ENCODE data around the gene CFAP68.
A peak's percentile ranks its signal among the peaks of the same experiment; 100 is the strongest.

Gene CFAP68, protein sequence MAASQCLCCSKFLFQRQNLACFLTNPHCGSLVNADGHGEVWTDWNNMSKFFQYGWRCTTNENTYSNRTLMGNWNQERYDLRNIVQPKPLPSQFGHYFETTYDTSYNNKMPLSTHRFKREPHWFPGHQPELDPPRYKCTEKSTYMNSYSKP

DNA sequence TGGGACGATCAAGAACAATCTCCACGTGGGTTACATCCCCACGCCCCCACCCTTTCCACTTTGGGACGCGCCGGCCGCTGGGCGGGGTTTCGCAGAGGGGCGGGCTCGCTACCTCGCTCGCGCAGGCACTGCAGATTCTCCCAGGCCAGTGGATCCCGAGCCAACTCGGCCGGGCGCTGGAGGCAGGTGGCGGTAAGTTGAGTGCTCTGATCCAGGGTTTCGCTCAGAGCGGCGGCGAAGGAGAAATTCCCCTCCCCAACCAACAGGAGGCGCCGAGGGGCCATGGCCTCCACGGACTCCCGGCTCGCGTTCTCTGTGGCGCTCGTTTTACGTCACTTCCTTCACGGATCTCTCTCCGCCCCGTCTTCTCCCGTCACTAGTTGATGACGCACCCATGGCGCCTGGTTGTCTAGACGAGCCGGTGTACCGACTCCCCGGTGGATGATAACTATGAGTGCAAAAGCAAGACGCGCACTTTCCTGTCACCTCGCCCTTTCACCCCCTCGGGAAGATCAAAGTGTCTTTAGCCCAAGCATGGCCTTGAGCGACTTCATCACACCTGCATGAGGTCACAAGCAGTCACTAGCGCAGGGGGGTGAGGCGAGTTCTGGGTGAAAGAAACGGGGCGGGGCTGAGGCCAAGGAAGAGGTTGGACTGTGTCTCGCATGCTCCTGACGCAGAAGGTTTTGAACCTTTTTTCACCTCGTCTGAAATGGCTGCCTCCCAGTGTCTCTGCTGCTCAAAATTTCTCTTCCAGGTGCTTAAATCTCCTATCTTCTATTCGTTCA lies at the start of gene CFAP68, which contains the start of gene FDXACB1:
Gene CFAP68 (plus strand): TSS at position 693 of the 788 bp plus-strand sequence. CDS start 20 bp downstream, at position 713.
Gene FDXACB1 (minus strand): TSS at position 317 of the 788 bp plus-strand sequence. CDS start 33 bp downstream, at position 284.
- DNase-seq, result peak; percentile 93

DNA sequence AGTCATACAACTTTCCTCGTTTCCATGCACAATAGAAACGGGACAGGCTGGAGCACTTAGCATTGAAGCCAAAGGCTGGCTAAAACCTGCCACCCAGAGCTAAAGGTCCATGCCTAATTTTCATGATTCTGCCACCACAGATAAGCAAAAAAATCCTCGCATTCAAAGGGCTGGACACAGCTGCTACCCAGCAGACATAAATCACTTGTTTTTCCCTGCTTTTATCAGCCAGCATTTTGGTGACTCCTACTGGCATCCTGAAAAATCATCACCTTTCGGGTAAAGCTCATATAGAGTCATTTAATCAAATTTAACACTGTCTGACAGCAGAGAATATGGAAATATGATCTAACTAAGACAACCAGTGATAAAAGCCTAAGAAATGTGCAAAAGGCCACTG lies 45.8 kb upstream of the CFAP68 start:
- no peak for DNase-seq

DNA sequence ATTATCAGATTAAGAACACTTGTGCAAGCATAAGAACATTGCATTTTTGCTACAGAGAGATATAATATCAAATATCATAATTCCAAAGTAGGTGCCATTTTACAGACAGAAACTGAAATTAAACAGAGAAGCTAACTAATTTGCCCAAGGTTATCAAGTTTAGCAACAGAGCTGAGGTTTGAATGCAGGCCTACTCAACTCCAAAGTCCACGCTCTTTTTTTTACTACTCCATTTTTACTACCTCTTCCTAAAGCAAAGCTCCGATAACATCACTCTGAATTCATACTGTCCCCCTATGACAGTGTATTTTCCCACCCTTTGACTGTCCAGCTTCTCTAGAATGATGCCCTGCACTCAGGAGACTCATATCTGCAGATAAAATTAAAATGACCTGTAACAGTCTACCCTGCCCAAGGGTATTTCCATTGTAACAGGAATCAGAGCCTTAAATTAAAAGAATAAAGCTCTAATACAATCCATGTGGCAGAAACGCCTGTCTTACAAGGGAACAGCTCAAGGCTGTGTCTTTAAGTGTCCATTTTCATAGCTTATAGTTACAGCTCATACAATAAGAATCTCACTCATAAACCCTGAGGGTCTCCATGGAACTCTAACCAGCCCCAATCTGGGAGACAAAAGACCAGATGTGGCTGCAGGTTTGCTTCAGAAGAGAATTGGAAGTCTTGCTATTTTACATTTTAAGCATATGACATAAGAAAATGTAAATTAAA lies 44.7 kb upstream of the CFAP68 start:
- no peak for DNase-seq

DNA sequence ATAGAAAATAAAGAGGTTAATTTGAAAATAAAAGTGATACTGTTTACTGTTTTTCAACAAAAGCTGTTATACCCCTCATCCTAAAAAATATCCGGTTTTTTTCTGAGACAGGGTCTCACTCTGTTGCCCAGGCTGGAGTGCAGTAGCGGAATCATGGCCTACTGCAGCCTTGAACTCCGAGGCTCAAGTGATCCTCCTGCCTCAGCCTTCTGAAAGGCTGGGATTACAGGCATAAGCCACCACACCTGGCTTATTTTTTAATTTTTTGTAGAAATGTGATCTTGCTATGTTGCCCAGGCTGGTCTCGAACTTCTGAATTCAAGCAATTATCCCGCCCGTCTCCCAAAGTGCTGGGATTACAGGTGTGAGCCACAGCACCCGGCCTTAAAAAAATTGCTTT lies 43.7 kb upstream of the CFAP68 start:
- DNase-seq, result no peak

DNA sequence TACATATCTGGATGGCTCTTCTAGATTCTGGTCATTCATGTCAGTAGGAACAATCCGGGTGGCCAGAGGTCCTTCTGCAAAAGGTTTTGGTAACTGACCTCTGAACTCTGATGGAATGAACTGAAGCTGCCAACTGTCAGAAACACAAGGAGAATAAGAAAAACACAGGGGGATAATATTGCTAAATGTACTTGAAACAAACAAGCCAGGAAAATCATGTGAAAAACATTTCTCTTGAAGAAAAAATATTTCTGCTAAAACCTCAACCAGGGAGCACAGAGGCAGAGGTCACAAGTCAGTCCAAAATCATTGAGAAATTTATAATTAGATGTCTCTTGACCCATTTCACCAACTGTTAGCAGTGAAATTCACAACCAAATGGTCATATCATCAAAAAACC lies 43.2 kb upstream of the CFAP68 start:
- DNase-seq, result no peak

DNA sequence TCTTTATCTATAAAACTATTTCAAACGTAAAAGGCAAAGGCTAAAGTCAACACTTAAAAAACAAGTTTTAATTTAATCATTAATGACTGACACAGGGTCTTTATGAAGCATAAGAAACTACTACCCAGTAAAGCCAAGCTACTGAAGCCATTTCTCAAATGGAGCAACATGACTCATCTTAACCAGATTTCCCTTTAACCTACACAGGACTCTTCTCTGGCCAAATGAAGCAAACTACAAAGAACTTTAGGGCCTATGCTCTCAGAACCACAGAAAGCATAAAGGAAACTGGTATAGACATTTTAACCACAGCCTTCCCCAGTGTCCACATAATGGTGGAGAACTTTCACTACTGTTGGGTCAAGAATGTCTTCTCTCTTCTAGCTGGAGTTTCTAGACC lies 42.6 kb upstream of the CFAP68 start:
- no peak for DNase-seq

DNA sequence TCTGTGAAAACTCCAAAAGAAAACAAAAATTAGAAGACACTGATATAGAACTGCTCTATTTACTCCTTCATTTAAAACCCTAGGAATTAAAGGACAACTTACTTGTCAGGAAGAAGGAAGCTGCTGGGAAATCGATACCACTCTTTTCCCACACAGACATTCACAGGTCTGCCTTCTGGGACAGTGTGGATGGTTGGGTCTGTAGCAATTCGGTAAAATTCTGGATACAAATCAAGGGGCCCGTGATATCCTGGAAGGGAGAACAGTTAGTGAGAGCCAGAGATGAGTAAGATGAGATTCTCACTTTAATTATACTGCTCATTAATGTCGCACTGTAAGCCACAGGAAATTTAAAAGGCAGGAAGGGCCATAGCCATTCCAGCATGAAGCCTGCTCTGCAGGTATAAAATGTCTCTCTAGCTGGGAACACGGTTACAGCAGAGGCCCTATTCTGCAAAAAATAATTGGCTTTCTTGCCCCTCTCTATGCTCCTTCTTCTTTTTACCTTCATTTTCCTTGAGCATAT lies 41.9 kb upstream of the CFAP68 start:
- DNase-seq, result no peak

DNA sequence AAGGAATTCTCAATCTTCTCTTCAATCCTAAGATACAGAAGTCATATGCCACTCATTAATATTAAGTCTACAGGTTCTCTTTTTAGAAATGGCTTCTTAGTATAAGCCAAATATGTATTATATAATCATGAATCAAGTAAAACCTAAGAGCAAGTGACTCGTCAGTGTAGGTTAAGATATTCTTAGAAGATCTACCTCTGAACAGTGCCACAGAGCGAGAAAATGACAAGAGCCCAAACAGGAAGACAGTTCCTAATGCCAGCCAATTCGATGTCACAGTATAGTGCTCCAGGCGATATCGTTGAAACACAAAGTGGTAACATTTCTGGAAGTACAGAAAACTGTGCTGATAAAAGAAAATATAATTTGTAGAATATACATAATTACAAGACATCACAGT lies 41.3 kb upstream of the CFAP68 start:
- no peak for DNase-seq

DNA sequence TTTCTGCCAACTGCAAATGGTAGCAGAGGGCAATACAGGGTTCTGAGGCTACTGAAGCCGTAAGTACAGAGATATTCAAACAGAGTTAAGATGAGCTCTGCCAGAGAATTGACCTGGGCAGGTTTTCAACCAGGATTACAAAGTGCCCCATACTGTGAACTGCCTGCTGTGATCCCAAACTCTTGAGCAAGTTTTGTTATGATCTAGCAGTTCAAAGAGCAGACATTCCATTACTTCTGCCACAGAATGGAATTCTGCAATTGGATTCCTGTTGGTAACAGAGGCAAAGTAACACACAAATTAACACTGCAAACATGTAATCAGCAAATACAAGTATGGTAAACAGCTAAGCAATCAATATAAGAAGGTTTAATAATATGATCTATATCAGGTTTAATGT lies 39.2 kb upstream of the CFAP68 start:
- no peak for DNase-seq

DNA sequence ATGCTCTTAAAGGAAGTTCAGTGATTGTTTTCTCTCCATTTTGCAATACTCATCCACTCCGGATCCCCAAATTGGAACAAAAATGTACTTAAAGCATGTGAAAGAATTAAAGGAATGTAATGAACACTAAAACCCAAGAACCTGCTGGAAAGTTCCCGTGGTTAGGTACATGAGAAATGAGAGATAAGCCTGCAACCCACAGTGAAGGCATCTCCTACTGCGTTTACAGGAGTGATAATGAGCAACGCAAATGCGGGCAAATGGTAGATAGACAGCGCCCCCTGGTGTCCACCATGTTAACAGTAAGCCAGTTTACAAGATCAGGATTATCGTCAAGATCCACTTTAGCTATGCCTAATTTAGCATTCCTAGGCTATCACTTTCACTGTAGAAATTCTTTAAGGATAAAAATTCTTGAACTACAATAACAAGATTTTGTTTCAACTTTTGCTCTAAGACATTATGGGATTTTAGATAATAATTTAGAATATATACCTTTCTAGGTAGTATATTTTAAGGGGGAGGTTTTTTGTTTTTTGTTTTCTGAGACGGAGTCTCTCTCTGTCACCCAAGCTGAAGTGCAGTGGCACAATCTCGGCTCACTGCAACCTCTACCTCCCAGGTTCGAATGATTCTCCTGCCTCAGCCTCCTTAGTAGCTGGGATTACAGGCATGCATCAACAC lies 37.8 kb upstream of the CFAP68 start:
- DNase-seq, result peak; percentile 83

DNA sequence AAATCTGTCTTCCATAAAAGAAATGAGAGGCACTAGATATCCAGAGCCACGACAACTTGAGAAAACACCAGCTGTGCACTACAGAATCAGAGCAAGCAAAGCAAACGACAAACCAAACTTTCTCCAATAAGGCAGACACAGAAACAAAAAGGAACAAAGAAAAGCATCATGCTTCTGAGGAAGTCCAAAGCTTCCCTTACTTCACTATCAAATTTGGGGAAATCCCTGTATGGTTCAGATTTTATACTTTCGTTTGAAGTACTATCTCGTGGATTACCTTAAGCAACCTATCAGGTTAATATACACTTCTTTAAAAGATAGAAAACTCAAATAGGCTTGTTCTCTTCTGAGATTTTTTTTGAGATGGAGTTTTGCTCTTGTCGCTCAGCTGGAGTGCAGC lies 35.7 kb upstream of the CFAP68 start:
- no peak for DNase-seq

DNA sequence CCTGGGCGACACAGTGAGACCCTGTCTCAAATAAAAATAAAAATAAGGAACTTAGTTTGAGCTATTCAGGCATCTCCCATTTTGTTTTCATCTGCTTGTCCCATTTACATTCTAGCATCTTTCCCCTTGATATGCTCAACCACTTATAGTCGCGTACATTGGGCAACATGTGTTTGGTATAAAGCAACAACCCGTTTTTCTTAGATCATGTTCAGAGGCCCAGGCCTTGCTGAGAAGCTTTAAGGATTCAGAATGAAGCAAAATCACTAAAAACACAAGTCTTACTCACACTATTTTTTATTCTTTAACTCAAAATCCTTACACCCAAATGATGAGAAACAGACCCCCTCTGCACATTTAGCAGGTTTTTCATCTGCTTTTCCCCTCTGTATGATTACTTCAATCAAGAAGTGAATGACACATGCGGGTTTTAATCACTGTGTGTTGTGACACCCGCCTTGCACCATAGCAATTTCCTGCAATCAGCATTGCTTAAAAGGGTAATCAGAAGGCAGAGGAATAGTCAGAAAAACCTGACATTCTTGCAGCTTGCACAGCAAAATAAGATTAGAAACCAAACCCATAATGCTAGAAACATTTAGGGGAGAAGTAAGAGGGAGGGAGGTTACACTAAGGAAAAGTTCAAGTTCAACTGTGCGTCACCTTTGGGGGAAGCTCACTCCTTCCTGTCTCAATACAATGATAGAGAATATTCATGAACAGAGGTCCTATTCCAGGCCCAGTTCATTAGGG lies 33.9 kb upstream of the CFAP68 start:
- DNase-seq, result no peak

DNA sequence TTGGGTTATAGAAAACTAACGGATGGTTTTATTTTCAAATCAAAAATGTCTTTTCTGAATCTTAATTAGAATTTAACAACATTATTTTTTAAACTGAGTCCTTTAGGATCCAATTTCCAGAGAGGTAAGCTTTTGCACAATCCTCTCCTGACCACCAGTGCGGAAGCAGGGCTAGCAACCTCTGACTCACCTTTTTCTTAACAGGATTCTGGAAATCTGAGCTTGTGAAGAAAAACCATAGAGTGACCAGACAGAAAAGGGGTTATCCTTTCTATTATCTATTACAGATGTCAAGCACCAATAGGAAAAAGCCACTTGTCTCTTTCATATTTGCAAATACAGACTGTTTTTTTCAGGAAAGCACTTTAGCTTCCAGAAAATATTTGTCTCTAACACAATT lies 33.3 kb upstream of the CFAP68 start:
- no peak for DNase-seq

DNA sequence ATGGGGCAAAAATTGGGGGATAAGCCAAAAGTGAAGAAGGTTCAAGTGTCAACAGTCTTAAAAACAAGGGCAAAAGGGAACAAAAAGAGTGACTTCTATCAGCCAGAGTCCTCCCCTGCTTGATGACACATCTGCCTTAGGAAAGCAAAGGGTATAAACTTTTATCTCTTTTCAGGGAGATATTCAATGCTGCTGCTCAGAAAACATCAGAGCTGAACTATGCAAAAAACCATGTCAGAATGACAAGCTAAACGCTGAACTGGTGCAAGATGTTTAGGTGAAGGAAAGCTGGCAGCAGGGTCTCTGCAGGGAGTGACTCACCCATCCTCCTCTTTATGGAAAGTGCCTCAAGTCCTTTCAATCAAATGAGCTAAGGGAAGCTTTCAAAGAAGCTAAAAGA lies 32.7 kb upstream of the CFAP68 start:
- no peak for DNase-seq

DNA sequence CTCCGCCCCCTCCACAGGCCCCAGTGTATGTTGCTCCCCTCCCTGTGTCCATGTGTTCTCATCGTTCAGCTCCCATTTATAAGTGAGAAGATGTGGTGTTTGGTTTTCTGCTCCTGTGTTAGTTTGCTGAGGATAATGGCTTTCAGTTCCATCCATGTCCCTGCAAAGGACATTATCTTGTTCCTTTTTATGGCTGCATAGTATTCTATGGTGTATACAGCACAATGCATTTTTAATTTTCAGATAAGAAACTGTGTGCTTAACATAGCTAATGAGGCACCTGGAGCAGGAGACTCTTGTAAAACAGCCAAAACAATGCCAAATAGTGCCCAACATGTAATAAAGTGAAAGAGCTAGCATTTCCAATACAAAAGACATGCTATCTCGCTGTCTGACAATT lies 29.7 kb upstream of the CFAP68 start:
- no peak for DNase-seq

DNA sequence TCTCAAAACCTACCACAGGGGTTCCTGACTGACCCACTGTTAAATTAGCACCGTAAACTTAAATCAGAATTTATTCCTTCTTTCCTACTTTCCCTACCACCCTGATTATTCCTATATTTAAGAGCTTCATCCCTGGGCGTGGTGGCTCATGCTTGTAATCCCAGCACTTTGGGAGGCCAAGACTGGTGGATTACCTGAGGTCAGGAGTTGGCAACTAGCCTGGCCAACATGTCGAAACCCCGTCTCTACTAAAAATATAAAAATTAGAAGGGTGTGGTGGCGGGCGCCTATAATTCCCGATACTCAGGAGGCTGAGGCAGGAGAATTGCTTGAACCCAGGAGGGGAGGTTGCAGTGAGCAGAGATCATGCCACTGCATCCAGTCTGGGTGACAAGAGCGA lies 28.3 kb upstream of the CFAP68 start:
- DNase-seq, result no peak

DNA sequence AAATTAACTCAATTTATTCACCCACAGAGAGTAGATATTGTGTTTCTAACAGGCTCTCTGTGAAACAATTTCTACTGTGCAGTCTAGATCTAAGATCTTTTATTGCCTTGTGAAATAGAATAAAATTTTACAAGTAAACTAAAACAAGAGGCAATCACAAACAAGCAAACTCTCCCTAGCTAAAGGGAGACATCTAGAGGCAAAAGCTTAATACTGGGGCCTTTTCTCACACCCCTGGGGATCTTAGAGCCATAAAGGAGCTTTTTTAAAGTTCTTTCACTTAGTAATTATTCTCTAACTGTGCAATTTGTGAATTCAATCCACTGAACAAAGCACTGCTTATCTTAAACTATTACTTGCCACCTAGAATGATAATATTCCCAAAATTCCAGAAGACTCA lies 27.7 kb upstream of the CFAP68 start:
- no peak for DNase-seq

DNA sequence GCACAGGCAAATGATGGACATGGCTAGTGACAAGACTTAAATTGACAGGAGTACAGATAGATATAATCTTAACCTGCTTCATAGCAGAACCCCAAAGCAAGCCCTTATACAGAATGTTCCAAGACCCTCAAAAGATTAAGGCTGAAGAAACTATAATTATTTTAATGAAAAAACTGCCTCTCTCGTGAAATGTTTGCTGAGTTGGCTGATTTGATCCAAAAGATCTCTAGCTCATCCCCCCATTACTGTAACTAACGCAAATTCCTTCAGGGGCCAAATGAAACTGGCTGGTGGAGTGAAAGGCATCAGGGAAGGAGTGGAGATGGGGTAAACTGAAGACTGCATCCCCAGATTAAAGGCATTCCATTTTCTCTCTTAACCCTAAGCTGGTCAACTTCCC lies 27.2 kb upstream of the CFAP68 start:
- no peak for DNase-seq

DNA sequence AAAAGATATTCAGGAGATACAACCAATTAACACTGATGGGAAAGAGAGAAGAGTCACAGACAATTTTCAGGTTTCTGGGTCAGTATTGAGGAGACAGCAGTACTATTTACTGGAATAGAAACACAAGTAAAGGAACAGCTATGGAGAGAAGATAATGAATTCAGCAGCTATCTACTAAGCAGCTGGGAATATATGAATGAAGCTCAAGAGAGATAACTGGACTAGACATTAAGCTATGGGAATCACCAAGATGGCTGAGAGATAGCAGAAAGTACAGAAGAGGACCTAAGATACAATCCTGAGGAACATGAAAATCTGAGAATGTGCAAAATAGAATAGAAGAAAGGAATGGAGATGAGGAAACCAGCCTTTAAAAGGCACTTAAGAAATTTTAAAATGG lies 23.8 kb upstream of the CFAP68 start:
- no peak for DNase-seq

DNA sequence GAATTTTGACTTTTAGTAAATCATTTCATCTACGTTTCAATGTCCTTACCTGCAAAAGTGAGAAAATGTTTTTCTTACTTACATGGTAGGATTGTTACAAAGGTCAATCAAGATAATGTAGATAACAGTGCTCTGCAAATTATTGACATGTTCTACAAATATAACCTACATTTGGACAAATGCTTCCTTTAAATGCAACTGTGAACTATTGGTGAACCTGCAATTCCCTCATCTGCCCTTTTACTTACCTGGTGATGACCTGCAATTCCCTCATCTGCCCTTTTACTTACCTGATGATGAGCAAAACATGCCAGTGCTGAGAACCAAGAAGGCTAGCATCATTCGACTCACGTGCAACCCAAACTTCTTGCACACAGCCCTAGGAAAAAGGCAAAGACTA lies 19.1 kb upstream of the CFAP68 start:
- no peak for DNase-seq

DNA sequence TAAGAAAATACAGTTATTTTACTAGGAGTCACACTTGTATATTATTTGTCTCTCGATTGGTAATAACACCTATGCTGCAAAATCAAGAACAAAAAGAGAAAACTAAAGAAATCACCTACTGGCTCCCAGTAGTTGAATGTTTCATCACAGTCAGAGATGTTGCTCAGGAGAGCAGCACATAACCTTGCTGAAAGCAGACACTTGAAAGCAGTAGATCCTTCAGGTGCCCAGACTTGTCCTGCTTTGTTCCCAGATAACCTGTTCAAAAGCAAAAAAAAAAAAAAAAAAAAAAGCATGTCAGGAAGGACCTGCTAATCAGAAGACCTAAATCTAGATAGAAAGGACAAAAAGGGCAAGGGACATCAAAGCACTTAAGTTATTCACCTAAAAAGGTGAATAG lies 9.2 kb upstream of the CFAP68 start:
- DNase-seq, result no peak

DNA sequence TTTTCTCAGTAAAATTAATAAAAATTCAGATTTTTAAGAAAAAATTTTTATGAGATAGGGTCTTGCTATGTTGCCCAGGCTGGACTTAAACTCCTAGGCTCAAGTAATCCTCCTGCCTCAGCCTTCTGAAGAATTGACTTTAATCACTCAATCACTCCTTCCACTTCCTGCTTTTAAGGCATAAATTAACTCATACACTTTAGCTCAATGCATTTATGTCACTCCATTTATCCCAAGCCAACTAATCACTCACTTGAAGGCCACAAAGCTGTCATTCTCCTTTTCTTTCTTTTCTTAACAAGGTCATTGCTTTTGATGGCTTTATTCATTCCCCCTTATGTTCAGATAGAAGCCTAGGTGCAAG lies 8.8 kb upstream of the CFAP68 start:
- no peak for DNase-seq

All from activated T-cell treated with anti-CD3 and anti-CD28 coated beads for 4 hours (primary cell).